Measurements from ENCODE around the gene PSTPIP2. TPM values are rescaled to one million over a fixed set of nuclear protein-coding genes. Genes with fewer than 3 reads are reported as not detected.

PSTPIP2 gene
- total and polyA plus RNA-seq, 11 donors, result 0.65 to 15.0 (median 2.0) TPM

DNA sequence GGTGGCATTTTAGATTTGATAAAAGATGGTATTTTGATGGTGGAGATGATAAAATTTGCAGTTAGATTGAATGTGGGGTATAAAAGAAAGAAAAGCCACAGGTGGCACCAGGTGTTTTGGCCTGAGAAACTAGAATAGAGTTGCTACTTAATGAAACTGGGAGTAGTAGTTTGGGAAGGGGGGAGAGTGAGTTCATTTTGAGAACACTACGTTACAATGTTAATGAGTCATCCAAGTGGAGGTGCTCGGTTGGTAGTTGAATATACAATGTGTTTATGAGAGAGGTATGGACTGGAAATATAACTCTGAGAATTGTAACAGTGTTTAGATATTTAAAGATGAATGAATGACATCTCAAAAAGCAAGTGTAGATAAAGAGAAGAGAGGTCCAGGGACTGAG, 131.3 kb downstream of the PSTPIP2 start:
- no peaks in the 10 kb centered on the region for H3K27me3 ChIP-seq
- WGBS, 4 donors, result 90 to 92% (median 92%) methylated on average over 2 of the region's 2 CpGs
- ATAC-seq (no peak), DNase-seq (no peak)
- peaks cover 0 to 99% (median 93%) of the 10 kb centered on the region in 9 donors for H3K36me3 ChIP-seq
- no peak overlapping the region for H3K27ac ChIP-seq
- intact Hi-C loops (cut with DNase I), result no loop called here
- no peaks in the 10 kb centered on the region for H3K9me3 ChIP-seq
- no peak overlapping the region for H3K4me3 ChIP-seq
- H3K4me1 ChIP-seq, result no peaks in the 10 kb centered on the region
- TF ChIP-seq, protein P1, sequence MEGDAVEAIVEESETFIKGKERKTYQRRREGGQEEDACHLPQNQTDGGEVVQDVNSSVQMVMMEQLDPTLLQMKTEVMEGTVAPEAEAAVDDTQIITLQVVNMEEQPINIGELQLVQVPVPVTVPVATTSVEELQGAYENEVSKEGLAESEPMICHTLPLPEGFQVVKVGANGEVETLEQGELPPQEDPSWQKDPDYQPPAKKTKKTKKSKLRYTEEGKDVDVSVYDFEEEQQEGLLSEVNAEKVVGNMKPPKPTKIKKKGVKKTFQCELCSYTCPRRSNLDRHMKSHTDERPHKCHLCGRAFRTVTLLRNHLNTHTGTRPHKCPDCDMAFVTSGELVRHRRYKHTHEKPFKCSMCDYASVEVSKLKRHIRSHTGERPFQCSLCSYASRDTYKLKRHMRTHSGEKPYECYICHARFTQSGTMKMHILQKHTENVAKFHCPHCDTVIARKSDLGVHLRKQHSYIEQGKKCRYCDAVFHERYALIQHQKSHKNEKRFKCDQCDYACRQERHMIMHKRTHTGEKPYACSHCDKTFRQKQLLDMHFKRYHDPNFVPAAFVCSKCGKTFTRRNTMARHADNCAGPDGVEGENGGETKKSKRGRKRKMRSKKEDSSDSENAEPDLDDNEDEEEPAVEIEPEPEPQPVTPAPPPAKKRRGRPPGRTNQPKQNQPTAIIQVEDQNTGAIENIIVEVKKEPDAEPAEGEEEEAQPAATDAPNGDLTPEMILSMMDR (IDR thresholded peaks at IDR 0.05), result no peak
- no peak for TF ChIP-seq POLR2A (IDR thresholded peaks at IDR 0.05)

DNA sequence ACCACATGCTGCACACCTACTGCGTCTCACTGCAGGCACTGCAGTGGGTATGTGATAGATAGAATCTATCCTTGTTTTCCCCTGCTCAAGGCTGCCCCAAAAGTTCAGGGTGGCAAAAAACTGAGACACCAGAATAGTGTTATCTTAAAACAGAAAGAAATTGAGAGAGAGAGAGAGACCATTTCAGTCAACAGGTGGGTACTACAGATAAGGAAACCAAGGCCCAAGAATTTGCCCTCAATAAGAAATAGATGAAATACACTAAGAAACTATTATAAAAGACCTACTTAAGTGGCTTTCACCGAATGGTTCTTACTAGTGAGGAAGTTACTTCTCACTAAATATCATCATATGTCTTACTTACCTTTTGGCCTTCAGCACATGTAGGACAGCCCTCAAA, 132.8 kb downstream of the PSTPIP2 start:
- H3K4me1 ChIP-seq, result no peaks in the 10 kb centered on the region
- intact Hi-C loops (cut with DNase I), result loop anchor here in 1 of 10 donors (10.0 kb wide), 1 partner anchor 136 kb away; the partner anchor contains the start of gene PSTPIP2
- no peak overlapping the region for H3K4me3 ChIP-seq
- no peak for ATAC-seq
- DNase-seq, result no peak
- no peaks in the 10 kb centered on the region for H3K27me3 ChIP-seq
- 93 to 100% (median 96%) methylated on average over 2 of the region's 2 CpGs for WGBS, 4 donors
- no peaks in the 10 kb centered on the region for H3K9me3 ChIP-seq
- no peak for TF ChIP-seq POLR2A (IDR thresholded peaks at IDR 0.05)
- TF ChIP-seq, protein P1 (IDR thresholded peaks at IDR 0.05), result no peak
- no peak overlapping the region for H3K27ac ChIP-seq
- H3K36me3 ChIP-seq, result peaks cover 0 to 99% (median 93%) of the 10 kb centered on the region in 9 donors

DNA sequence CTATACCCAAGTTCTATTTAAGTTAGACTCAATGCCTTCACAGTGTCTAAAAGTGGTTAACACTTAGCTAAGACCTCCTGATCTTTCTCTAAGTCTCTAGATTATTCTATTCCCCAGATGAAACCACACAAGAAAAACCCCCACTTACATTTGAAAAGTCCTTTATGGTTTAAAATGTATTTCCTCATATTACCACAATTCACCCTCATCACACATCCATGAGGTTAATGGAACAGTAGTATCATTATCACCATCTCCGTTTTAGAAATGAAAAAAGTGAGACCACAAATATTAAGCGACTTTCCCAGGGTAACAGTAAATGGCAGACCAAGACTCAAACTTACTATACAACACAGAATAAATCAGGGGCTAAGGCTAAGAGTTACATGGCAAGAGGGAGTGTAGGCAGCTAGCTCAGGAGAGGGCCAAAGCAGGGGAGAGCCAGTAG, 133.5 kb downstream of the PSTPIP2 start:
- no peak for TF ChIP-seq POLR2A (IDR thresholded peaks at IDR 0.05)
- TF ChIP-seq, protein P1 (IDR thresholded peaks at IDR 0.05), result no peak
- ATAC-seq (no peak), DNase-seq (no peak)
- no peaks in the 10 kb centered on the region for H3K27me3 ChIP-seq
- H3K36me3 ChIP-seq, result peaks cover 0 to 99% (median 93%) of the 10 kb centered on the region in 9 donors
- intact Hi-C loops (cut with DNase I), result loop anchor here in 1 of 10 donors (10.0 kb wide), 1 partner anchor 136 kb away; the partner anchor contains the start of gene PSTPIP2
- H3K9me3 ChIP-seq, result no peaks in the 10 kb centered on the region
- no peak overlapping the region for H3K27ac ChIP-seq
- no peak overlapping the region for H3K4me3 ChIP-seq
- WGBS, 4 donors, result 61 to 92% (median 75%) methylated on average over 2 of the region's 2 CpGs
- no peaks in the 10 kb centered on the region for H3K4me1 ChIP-seq

DNA sequence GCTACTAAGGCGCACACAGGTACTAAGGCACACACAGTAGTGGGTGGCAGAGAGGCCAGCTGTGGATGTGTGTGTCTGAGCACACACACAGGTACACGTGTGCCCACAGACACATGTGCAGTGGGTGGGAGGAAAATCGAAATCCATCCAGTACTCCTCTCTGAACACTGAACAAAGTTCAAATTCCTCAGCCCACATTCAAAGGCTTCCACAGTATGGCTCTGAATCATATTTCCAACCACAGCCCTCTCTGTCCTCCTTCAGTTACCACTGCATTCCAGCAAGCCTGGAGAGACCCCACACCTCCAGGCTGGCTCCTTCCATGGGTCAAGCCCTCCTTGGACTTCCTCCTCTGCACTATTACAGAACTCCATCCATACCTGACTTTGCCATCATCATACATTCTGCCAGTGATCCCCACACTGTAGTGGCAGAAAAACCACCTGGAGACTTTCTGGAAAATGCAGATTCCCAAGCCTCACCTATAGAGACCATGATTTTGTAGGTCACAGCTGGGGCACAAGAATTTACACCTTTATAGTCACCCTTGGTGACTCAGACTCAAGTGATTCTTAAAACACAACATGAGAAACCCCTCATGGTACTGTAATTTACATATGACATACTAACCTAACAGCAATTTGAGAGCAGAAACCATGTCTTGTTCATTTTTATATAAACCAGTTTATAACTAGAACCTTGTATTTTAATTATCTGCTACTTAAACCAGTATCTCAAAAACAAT, 136.3 kb downstream of the PSTPIP2 start:
- Histone ChIP-seq H3K36me3 (peaks cover 0 to 97% (median 90%) of the 10 kb centered on the region in 9 donors), H3K27ac (no peak overlapping the region), H3K27me3 (no peaks in the 10 kb centered on the region), H3K9me3 (no peaks in the 10 kb centered on the region), H3K4me3 (no peak overlapping the region), H3K4me1 (peaks cover 0 to 14% (median 0%) of the 10 kb centered on the region in 12 donors)
- WGBS, 4 donors, result 85 to 97% (median 88%) methylated on average over 3 of the region's 3 CpGs
- DNase-seq (no peak), ATAC-seq (no peak)
- intact Hi-C loops (cut with DNase I), result loop anchor here in 1 of 10 donors (10.0 kb wide), 1 partner anchor 139 kb away; the partner anchor contains the start of gene PSTPIP2
- no peak for TF ChIP-seq POLR2A (IDR thresholded peaks at IDR 0.05)
- TF ChIP-seq, protein P1 (IDR thresholded peaks at IDR 0.05), result no peak

Data from heart left ventricle (tissue), 16 donors.